ENCODE data around the gene PROM1.

GRCh38 chr4:16110199-16110598 lies 26.4 kb upstream of the PROM1 start:
- TF ChIP-seq RAD21 (conservative IDR thresholded peaks at IDR 0.05), result no peak
- TF ChIP-seq EZH2 (IDR thresholded peaks at IDR 0.05; ENCODE audit: borderline replicate concordance, insufficient read depth, low read length, poor library complexity, severe bottlenecking), result no peak
- no peak for TF ChIP-seq CTCF (IDR thresholded peaks at IDR 0.05; ENCODE audit: poor library complexity, severe bottlenecking)
- no peak for TF ChIP-seq TAF1 (IDR thresholded peaks at IDR 0.05; ENCODE audit: low read depth)
